ENCODE results near the gene DCXR. TPM values are rescaled to one million over a fixed set of nuclear protein-coding genes. Genes with fewer than 3 reads are reported as not detected.

DCXR gene
- total and polyA plus RNA-seq, 2 of the 13 experiments (the other 11 are each of a cell fraction or from before 2014, with no cell fraction given), result 287 to 311 TPM

GRCh38 chr17:82059272-82060000 lies 21.9 kb upstream of the DCXR start (continued):
- peak; percentile 15; the same call in 1 of the 2 replicates for TF ChIP-seq ARID4A (CRISPR knock-in tag; IDR thresholded peaks at IDR 0.05; ENCODE audit: borderline replicate concordance)

GRCh38 chr17:82058855-82059249 lies 21.4 kb upstream of the DCXR start:
- no peak overlapping the region for H3K4me3 ChIP-seq (replicated peaks in 1 of 3; ENCODE audit: insufficient read depth in 1 of 3, low read depth in 2 of 3, low read length in 3 of 3)
- H3K79me2 ChIP-seq (ENCODE audit: insufficient read depth, low read length), result peaks cover 4% of the 10 kb centered on the region
- FAIRE-seq (no peak), DNase-seq (ENCODE audit: low spot score) (no peak), ATAC-seq (no peak)
- H2AFZ ChIP-seq (ENCODE audit: low read length), result no peak overlapping the region
- in situ Hi-C loops (cut with HindIII; ENCODE audit: extremely low pct_ligation_motif_present, low pct_unique_long_range_greater_than_20kb), result no loop called here
- peak overlapping the region; percentile 5; the same call in 1 of the 2 replicates for H3K9ac ChIP-seq (ENCODE audit: insufficient read depth, low read depth, low read length)
- H3K4me2 ChIP-seq (ENCODE audit: low read depth, low read length), result no peak overlapping the region
- 100% methylated on average over 3 of the region's 10 CpGs for WGBS (ENCODE audit: low lambda C conversion rate)
- intact Hi-C loops (cut with micrococcal nuclease; ENCODE audit: unreplicated experiment), result no loop called here
- no peaks in the 10 kb centered on the region for H3K9me3 ChIP-seq (ENCODE audit: low read length)
- no TSS peak for BruUV-seq (replicated peaks)
- no peaks in the 10 kb centered on the region for H3K27me3 ChIP-seq (ENCODE audit: control insufficient read depth in 1 of 2, insufficient read depth in 2 of 2, low read length in 2 of 2)
- POLR2A ChIA-PET, result interaction anchor here (1.0 kb wide), 2 partner anchors 21 to 40 kb away, joined by 4 read pairs; partner anchors contain the start of gene DCXR
- H3K4me1 ChIP-seq (ENCODE audit: insufficient read depth, low read length), result peaks cover 42% of the 10 kb centered on the region
- CTCF ChIA-PET (ENCODE audit: low intra/inter-chr PET ratio, low total read pairs), result no interaction called here
- H3K36me3 ChIP-seq (replicated peaks in 1 of 2; ENCODE audit: control insufficient read depth in 1 of 2, insufficient read depth in 2 of 2, low read length in 2 of 2), result peaks cover 50 to 80% of the 10 kb centered on the region in 2 experiments
- H3K27ac ChIP-seq (ENCODE audit: extremely low read length, insufficient read depth, low read length), result peak overlapping the region; percentile 91
- H4K20me1 ChIP-seq (ENCODE audit: insufficient read depth, low read length), result no peaks in the 10 kb centered on the region
- TF ChIP-seq ZNF558 (CRISPR knock-in tag; IDR thresholded peaks at IDR 0.05; ENCODE audit: borderline replicate concordance) (0 out of 2 replicates have a peak, but pooled peaks have one; percentile 56), THAP9 (CRISPR knock-in tag; IDR thresholded peaks at IDR 0.05; ENCODE audit: borderline replicate concordance) (0 out of 2 replicates have a peak, but pooled peaks have one; percentile 17), ARID4A (CRISPR knock-in tag; IDR thresholded peaks at IDR 0.05; ENCODE audit: borderline replicate concordance) (peak; percentile 21; the same call in 1 of the 2 replicates), RBM22 (optimal IDR thresholded peaks at IDR 0.05; ENCODE audit: low read length) (peak; percentile 90), RBFOX2 (IDR thresholded peaks at IDR 0.05; ENCODE audit: low read depth, low read length) (peak; percentile 53), NFYC (CRISPR knock-in tag; IDR thresholded peaks at IDR 0.05) (no peak)
